GM12878 (cell line): ENCODE measurements around the gene CFP. TPM values are rescaled to one million over a fixed set of nuclear protein-coding genes. Genes with fewer than 3 reads are reported as not detected.

Source experiments
- BACH1 ChIP-seq: fragments of 450-650 bp; IDR thresholded peaks from 2 replicates; pipeline ENCODE4 v1.6.1; 2017; ENCODE audit warnings: mild to moderate bottlenecking, borderline replicate concordance
- BHLHE40 ChIP-seq, 2 experiments: fragments of 450-650 bp in 1 of 2; IDR thresholded peaks; 2 replicates each; pipeline ENCODE4 v1.6.1; 2011 to 2017; ENCODE audit warnings: low read depth in 2 of 2, borderline replicate concordance in 1 of 2, improper control_type of control experiment in 1 of 2, low read length in 1 of 2, mild to moderate bottlenecking in 1 of 2
- BRCA1 ChIP-seq: IDR thresholded peaks from 2 replicates; pipeline ENCODE4 v1.6.1; 2011; ENCODE audit warnings: low read depth, low read length, improper control_type of control experiment
- FOS ChIP-seq: IDR thresholded peaks from 3 replicates; pipeline ENCODE4 v1.6.1; 2011; ENCODE audit warnings: borderline replicate concordance; ENCODE audit not compliant: insufficient read length; ENCODE audit errors: extremely low read depth
- JUNB ChIP-seq: IDR thresholded peaks from 2 replicates; pipeline ENCODE4 v1.6.1; 2016; ENCODE audit warnings: antibody characterized with exemption, mild to moderate bottlenecking
- KAT2A ChIP-seq: conservative IDR thresholded peaks from 2 replicates; pipeline ENCODE4 v1.6.1; 2011; ENCODE audit warnings: low read depth, low read length; ENCODE audit not compliant: control insufficient read depth
- POLR2A ChIP-seq: IDR thresholded peaks from 2 replicates; pipeline ENCODE4 v1.6.1; 2011; ENCODE audit warnings: low read depth, mild to moderate bottlenecking, low read length
- POLR2AphosphoS5 ChIP-seq: IDR thresholded peaks from 2 replicates; pipeline ENCODE4 v1.6.1; 2011; ENCODE audit warnings: mild to moderate bottlenecking, low read length, inconsistent platforms
- RELA ChIP-seq: fragments of 450-650 bp; IDR thresholded peaks from 2 replicates; pipeline ENCODE4 v1.8.0; 2014; ENCODE audit warnings: borderline replicate concordance; ENCODE audit not compliant: partially characterized antibody
- SREBF1 ChIP-seq: IDR thresholded peaks from 2 replicates; pipeline ENCODE4 v1.6.1; 2012; ENCODE audit warnings: mild to moderate bottlenecking, low read length
- STAT3 ChIP-seq: IDR thresholded peaks from 2 replicates; pipeline ENCODE4 v1.6.1; 2011; ENCODE audit warnings: low read depth, low read length, improper control_type of control experiment
- TARDBP ChIP-seq: IDR thresholded peaks from 2 replicates; pipeline ENCODE4 v1.6.1; 2016; ENCODE audit warnings: borderline replicate concordance
- ZBED1 ChIP-seq: IDR thresholded peaks from 2 replicates; pipeline ENCODE4 v1.6.1; 2016; ENCODE audit warnings: borderline replicate concordance
- ZNF207 ChIP-seq: fragments of 450-650 bp; IDR thresholded peaks from 2 replicates; pipeline ENCODE4 v1.6.1; 2014; ENCODE audit warnings: antibody characterized with exemption, mild to moderate bottlenecking, borderline replicate concordance
- polyA plus RNA-seq, 11 experiments: library from polyadenylated mRNA; depleted of rRNA in 4 of 11; unstranded in 6 of 11; stranded (reverse) in 5 of 11; fragments of >200 nt; fragmentation: Nextera tagmentation in 4 of 11; fragmentation: Illumina TruSeq in 1 of 11; extraction: Ambion mirVana in 4 of 11; extraction: Trizol in 1 of 11; gene quantifications; 1 replicate in 1 of 11; 2 replicates in 10 of 11; pipeline versions ENCODE4 v1.2.1 to v1.2.3, GENCODE V29; 2011 to 2016; ENCODE audit warnings: inconsistent platforms in 2 of 11, missing spikeins in 2 of 11, low read depth in 1 of 11
- total RNA-seq, 4 experiments: library from RNA; depleted of rRNA in 3 of 4; stranded (reverse); fragments of >200 nt in 3 of 4; fragmentation: Illumina TruSeq in 1 of 4; extraction: Trizol in 1 of 4; gene quantifications; 2 replicates each; pipeline versions ENCODE4 v1.2.1 to v1.2.3, GENCODE V29; 2013 to 2021
- TF ChIP-seq, protein P1 (sequence below): fragments of 150-350 bp; IDR thresholded peaks from 2 replicates; pipeline ENCODE4 v1.6.1; 2016; ENCODE audit warnings: low read depth, low read length
- TF ChIP-seq, protein P2 (sequence below): IDR thresholded peaks from 2 replicates; pipeline ENCODE4 v1.6.1; 2012; ENCODE audit warnings: low read depth, low read length, improper control_type of control experiment
- TF ChIP-seq, protein P3 (sequence below): fragments of 450-650 bp; IDR thresholded peaks from 2 replicates; pipeline ENCODE4 v1.6.1; 2017; ENCODE audit warnings: low read depth, mild to moderate bottlenecking, moderate library complexity
- TF ChIP-seq, protein P4 (sequence below): fragments of 450-650 bp; conservative IDR thresholded peaks from 2 replicates; pipeline ENCODE4 v1.6.1; 2017; ENCODE audit warnings: mild to moderate bottlenecking, moderate library complexity
- TF ChIP-seq, protein P5 (sequence below): IDR thresholded peaks from 2 replicates; pipeline ENCODE4 v1.6.1; 2012; ENCODE audit warnings: low read depth, low read length, improper control_type of control experiment
- TF ChIP-seq, protein P6 (sequence below): IDR thresholded peaks from 2 replicates; pipeline ENCODE4 v1.6.1; 2011; ENCODE audit warnings: low read depth, low read length, improper control_type of control experiment, borderline replicate concordance

CFP gene
- total and polyA plus RNA-seq, 10 of the 15 experiments (the other 5 are each of a cell fraction or from before 2014, with no cell fraction given), result 0.72 to 10.1 (median 2.8) TPM

DNA sequence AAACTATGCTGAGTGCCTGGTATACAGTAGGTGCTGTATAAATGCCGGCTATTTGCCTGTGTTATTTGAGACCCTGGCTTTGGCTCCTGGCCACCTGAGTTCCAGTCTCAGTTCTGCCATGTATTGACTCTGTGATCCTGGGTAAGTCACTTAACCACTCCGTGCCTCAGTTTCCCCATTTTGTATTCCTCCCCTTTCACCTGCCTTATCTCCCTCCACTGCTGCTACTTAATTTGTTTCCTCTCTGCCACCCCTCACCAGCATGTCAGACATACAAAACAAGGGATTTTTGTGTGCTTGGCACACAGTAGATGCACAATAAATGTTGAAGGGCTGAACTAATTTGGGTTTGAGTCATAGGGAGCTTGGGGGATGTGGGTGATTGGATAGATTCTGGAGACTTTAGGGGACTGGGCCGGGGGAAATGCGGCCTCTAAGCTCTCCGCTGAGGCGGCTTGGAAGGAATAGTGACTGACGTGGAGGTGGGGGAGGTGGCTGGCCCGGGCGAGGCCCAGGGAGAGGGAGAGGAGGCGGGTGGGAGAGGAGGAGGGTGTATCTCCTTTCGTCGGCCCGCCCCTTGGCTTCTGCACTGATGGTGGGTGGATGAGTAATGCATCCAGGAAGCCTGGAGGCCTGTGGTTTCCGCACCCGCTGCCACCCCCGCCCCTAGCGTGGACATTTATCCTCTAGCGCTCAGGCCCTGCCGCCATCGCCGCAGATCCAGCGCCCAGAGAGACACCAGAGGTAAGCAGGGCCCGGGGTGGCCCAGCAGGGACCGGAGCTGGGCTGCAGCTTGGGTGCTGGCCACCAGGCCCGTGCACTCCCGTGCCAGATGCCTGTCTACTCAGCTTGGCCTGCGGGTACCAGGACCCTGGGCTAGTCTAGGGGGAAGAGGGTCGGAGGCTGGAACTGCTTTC lies 47.7 kb downstream of the CFP start, which contains the start of gene TIMP1 (continued):
- TF ChIP-seq, protein P1, sequence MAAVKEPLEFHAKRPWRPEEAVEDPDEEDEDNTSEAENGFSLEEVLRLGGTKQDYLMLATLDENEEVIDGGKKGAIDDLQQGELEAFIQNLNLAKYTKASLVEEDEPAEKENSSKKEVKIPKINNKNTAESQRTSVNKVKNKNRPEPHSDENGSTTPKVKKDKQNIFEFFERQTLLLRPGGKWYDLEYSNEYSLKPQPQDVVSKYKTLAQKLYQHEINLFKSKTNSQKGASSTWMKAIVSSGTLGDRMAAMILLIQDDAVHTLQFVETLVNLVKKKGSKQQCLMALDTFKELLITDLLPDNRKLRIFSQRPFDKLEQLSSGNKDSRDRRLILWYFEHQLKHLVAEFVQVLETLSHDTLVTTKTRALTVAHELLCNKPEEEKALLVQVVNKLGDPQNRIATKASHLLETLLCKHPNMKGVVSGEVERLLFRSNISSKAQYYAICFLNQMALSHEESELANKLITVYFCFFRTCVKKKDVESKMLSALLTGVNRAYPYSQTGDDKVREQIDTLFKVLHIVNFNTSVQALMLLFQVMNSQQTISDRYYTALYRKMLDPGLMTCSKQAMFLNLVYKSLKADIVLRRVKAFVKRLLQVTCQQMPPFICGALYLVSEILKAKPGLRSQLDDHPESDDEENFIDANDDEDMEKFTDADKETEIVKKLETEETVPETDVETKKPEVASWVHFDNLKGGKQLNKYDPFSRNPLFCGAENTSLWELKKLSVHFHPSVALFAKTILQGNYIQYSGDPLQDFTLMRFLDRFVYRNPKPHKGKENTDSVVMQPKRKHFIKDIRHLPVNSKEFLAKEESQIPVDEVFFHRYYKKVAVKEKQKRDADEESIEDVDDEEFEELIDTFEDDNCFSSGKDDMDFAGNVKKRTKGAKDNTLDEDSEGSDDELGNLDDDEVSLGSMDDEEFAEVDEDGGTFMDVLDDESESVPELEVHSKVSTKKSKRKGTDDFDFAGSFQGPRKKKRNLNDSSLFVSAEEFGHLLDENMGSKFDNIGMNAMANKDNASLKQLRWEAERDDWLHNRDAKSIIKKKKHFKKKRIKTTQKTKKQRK, result no peak
- TF ChIP-seq TARDBP (no peak), ZNF207 (0 out of 2 replicates have a peak, but pooled peaks have one; percentile 33), POLR2A (peak; percentile 80), KAT2A (no peak), POLR2AphosphoS5 (peak; percentile 61), RELA (no peak), STAT3 (no peak), FOS (no peak), SREBF1 (no peak), ZBED1 (no peak), JUNB (peak; percentile 2; the same call in 1 of the 2 replicates), BHLHE40 (IDR thresholded peaks at IDR 0.05; ENCODE audit: borderline replicate concordance in 1 of 2, low read depth in 2 of 2, low read length in 1 of 2) (peak in 1 of 2 experiments; percentile 59; a peak in 2 of 4 replicates), BACH1 (0 out of 2 replicates have a peak, but pooled peaks have one; percentile 31), BRCA1 (no peak)
- TF ChIP-seq, protein P2, sequence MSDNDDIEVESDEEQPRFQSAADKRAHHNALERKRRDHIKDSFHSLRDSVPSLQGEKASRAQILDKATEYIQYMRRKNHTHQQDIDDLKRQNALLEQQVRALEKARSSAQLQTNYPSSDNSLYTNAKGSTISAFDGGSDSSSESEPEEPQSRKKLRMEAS, result no peak
- TF ChIP-seq, protein P3, sequence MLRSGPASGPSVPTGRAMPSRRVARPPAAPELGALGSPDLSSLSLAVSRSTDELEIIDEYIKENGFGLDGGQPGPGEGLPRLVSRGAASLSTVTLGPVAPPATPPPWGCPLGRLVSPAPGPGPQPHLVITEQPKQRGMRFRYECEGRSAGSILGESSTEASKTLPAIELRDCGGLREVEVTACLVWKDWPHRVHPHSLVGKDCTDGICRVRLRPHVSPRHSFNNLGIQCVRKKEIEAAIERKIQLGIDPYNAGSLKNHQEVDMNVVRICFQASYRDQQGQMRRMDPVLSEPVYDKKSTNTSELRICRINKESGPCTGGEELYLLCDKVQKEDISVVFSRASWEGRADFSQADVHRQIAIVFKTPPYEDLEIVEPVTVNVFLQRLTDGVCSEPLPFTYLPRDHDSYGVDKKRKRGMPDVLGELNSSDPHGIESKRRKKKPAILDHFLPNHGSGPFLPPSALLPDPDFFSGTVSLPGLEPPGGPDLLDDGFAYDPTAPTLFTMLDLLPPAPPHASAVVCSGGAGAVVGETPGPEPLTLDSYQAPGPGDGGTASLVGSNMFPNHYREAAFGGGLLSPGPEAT, result no peak; the same call in 1 of the 2 replicates
- TF ChIP-seq, protein P4, sequence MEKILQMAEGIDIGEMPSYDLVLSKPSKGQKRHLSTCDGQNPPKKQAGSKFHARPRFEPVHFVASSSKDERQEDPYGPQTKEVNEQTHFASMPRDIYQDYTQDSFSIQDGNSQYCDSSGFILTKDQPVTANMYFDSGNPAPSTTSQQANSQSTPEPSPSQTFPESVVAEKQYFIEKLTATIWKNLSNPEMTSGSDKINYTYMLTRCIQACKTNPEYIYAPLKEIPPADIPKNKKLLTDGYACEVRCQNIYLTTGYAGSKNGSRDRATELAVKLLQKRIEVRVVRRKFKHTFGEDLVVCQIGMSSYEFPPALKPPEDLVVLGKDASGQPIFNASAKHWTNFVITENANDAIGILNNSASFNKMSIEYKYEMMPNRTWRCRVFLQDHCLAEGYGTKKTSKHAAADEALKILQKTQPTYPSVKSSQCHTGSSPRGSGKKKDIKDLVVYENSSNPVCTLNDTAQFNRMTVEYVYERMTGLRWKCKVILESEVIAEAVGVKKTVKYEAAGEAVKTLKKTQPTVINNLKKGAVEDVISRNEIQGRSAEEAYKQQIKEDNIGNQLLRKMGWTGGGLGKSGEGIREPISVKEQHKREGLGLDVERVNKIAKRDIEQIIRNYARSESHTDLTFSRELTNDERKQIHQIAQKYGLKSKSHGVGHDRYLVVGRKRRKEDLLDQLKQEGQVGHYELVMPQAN, result no peak
- TF ChIP-seq, protein P5, sequence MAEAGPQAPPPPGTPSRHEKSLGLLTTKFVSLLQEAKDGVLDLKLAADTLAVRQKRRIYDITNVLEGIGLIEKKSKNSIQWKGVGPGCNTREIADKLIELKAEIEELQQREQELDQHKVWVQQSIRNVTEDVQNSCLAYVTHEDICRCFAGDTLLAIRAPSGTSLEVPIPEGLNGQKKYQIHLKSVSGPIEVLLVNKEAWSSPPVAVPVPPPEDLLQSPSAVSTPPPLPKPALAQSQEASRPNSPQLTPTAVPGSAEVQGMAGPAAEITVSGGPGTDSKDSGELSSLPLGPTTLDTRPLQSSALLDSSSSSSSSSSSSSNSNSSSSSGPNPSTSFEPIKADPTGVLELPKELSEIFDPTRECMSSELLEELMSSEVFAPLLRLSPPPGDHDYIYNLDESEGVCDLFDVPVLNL, result no peak
- TF ChIP-seq, protein P6, sequence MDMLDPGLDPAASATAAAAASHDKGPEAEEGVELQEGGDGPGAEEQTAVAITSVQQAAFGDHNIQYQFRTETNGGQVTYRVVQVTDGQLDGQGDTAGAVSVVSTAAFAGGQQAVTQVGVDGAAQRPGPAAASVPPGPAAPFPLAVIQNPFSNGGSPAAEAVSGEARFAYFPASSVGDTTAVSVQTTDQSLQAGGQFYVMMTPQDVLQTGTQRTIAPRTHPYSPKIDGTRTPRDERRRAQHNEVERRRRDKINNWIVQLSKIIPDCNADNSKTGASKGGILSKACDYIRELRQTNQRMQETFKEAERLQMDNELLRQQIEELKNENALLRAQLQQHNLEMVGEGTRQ, result no peak
